ENCODE data around the gene CCL18.
A peak's percentile ranks its signal among the peaks of the same experiment; 100 is the strongest.
"Not testable (repeated sequence)": the region's sequence is repeated elsewhere in the genome, so short reads cannot be mapped to it uniquely, and the experiment has no call there.

The CCL18 gene

GRCh38 chr17:36072431-36073121 lies 8.5 kb downstream of the CCL18 start:
- DNase-seq: peak; percentile 83

GRCh38 chr17:36074365-36074764 lies 10.3 kb downstream of the CCL18 start:
- DNase-seq: no peak

- not testable (repeated sequence) for DNase-seq
Measured at GRCh38 chr17:36081681-36082471, 17.8 kb downstream of the CCL18 start.

- DNase-seq: peak; percentile 64
Measured at GRCh38 chr17:36082482-36083120, 18.5 kb downstream of the CCL18 start.

- not testable (repeated sequence) for DNase-seq
Measured at GRCh38 chr17:36083691-36084090, 19.6 kb downstream of the CCL18 start.

- DNase-seq: peak; percentile 76
Measured at GRCh38 chr17:36085765-36086164, 21.7 kb downstream of the CCL18 start.

- no peak for DNase-seq
Measured at GRCh38 chr17:36086791-36087190, 22.7 kb downstream of the CCL18 start.

- DNase-seq: not testable (repeated sequence)
Measured at GRCh38 chr17:36087471-36087870, 23.4 kb downstream of the CCL18 start.

GRCh38 chr17:36087897-36088572 lies 24.0 kb downstream of the CCL18 start:
- DNase-seq: not testable (repeated sequence)

GRCh38 chr17:36088670-36089338 lies 24.7 kb downstream of the CCL18 start:
- DNase-seq: no peak

- DNase-seq: no peak
Measured at GRCh38 chr17:36089339-36089865, 25.3 kb downstream of the CCL18 start.

GRCh38 chr17:36089888-36090836 lies 26.1 kb downstream of the CCL18 start, which contains the start of gene CCL3:
CCL3 (minus strand) TSS chr17:36090143; CDS start chr17:36090058, 85 bp downstream.
- DNase-seq: no peak

GRCh38 chr17:36092230-36092629 lies 28.2 kb downstream of the CCL18 start:
- peak; percentile 81 for DNase-seq

- not testable (repeated sequence) for DNase-seq
Measured at GRCh38 chr17:36092715-36093114, 28.6 kb downstream of the CCL18 start.

GRCh38 chr17:36094232-36094631 lies 30.2 kb downstream of the CCL18 start:
- no peak for DNase-seq

GRCh38 chr17:36094746-36095145 lies 30.7 kb downstream of the CCL18 start:
- no peak for DNase-seq

GRCh38 chr17:36095992-36096391 lies 31.9 kb downstream of the CCL18 start:
- peak; percentile 10 for DNase-seq

- not testable (repeated sequence) for DNase-seq
Measured at GRCh38 chr17:36099004-36099403, 34.9 kb downstream of the CCL18 start.

- peak; percentile 59 for DNase-seq
Measured at GRCh38 chr17:36103401-36103975, 39.4 kb downstream of the CCL18 start, which contains the start of gene CCL4. CCL4 (plus strand) TSS chr17:36103827; CDS start chr17:36103906, 79 bp downstream.

GRCh38 chr17:36104246-36104645 lies 40.2 kb downstream of the CCL18 start:
- not testable (repeated sequence) for DNase-seq

Data from OCI-M1 (cell line).